KG1 (cell line): ENCODE results near the gene ABCA12.

Source experiments
- DNase-seq: peaks from one replicate; lab custom pipeline; 2025; lab: John Stamatoyannopoulos, UW

The ABCA12 gene

GRCh38 chr2:215119847-215120246, 18.6 kb downstream of the ABCA12 start:
- no peak for DNase-seq

DNA sequence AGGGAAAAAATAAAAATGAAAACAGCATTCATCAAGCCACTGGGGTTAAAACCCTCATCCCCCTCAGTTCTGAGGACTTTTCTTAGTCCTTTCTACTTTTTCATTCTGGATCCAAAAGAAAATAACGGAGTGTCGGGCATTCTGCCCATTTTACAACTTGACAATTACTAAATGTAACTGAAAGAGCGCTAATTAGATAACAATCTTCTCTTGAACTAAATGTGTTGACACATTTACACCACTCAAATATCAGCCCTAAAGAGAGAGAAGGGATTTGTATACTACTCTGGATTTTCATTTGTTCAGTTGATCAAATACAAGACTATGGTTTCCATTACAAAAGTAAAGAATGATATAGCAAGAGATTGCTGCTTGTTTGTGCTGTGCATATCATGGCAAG, 27.5 kb downstream of the ABCA12 start:
- DNase-seq = no peak

DNA sequence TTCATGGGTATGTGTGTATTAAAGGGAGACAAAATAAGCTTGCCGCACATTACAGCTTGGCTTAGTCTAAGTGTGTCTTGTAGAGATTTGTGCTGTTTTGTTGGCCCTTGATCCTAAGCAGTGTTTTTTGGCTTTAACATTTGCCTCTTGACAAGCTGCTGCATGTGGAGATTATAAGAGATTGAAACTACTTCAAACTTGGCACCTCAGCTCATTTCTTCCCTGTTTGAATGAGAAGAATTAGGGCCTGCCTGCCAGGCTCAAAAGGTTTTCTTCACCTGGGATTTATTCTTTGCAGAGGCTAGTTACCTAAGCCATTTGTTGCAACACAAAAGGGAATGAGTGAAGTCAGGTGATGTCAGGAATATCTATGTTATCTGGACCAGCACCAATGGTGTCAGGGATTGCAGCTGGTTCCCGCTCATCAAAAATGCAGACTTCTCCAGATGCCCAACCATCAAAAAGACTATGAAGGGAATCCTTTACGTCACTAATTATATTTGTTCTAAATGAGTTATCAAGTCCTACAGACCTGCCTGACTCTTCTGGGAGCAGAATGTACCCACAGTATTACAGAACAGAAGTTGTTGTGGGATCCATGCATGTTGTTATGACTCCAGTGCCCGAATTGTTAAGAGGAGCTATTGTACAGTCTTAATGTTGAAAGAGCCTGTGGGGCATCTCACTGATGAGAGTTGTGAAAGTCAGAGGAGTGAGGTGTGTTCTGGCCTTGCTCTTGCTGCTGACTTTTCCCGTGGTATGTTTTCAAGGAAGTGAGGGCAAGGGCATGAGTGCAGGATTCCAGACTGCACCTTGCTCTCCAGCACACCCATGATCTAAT, 31.0 kb downstream of the ABCA12 start:
- DNase-seq = no peak

GRCh38 chr2:215105607-215106354, 32.6 kb downstream of the ABCA12 start:
- DNase-seq = no peak

- no peak for DNase-seq
These were observed 34.2 kb downstream of the ABCA12 start for GRCh38 chr2:215104226-215104625.

DNA sequence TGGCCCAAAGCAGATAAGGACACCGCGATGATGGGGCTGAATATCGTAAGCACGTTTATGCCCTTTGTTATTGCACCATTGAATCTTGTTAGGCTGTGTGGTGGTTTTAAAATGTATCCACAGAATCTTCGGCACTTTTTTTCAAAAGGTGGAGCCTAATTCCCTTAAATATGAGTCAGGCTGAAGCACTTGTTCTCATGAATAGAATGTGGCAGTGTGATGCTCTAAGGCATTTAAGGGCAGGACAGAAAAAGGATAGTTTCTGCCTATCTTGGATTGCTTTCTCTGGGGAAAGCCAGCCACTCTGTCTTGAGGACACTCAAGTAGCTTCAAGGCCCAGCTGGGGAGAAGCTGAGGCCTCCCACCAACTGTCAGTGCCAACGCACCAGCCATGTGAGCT, 39.6 kb downstream of the ABCA12 start:
- DNase-seq = no peak

- DNase-seq = no peak
These were observed 54.3 kb downstream of the ABCA12 start for GRCh38 chr2:215084080-215084479.

GRCh38 chr2:215083146-215083545, 55.3 kb downstream of the ABCA12 start:
- DNase-seq = no peak

GRCh38 chr2:215082446-215082845, 56.0 kb downstream of the ABCA12 start:
- DNase-seq = no peak

GRCh38 chr2:215080545-215080944, 57.9 kb downstream of the ABCA12 start:
- DNase-seq = no peak

DNA sequence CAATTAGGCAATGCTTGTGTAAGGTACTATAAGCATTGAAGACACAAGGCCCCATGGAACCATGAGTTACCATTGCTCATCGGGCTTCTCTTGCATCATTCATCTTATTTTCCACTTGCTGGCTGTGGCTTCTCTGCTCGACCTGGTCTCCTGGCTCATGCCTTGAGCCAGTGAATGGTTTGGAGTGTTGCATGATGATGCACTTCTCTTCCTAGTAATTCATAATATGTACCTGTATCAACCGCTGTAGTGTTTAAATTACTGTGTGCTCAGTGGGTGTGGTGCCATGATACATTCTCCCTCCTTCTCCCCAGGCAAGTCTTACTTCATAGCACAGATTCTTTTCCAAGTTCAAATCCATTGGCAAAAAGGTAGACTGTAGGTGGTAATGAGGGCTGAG, 66.8 kb downstream of the ABCA12 start:
- no peak for DNase-seq

GRCh38 chr2:215068399-215068798, 70.0 kb downstream of the ABCA12 start:
- DNase-seq = no peak

- DNase-seq = no peak
These were observed 72.3 kb downstream of the ABCA12 start for GRCh38 chr2:215066124-215066523.

DNA sequence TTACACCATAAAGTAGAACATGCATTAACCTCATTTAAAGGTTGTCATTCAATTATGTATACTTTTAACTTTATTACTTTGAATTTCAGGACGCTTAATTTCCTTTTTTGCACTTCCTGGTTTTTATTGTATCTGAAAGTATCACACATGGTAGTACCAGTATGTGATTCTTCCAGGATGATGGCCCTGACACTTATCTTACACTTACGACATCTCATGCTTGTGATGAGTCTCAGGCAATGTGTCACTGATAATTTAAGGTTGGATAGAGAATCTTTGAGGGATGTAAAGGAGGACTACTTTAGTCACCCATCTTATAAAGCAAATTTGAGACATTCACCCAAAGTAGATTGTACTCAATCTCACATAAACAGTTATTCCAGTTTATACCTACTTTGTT, 74.9 kb downstream of the ABCA12 start:
- DNase-seq = no peak

DNA sequence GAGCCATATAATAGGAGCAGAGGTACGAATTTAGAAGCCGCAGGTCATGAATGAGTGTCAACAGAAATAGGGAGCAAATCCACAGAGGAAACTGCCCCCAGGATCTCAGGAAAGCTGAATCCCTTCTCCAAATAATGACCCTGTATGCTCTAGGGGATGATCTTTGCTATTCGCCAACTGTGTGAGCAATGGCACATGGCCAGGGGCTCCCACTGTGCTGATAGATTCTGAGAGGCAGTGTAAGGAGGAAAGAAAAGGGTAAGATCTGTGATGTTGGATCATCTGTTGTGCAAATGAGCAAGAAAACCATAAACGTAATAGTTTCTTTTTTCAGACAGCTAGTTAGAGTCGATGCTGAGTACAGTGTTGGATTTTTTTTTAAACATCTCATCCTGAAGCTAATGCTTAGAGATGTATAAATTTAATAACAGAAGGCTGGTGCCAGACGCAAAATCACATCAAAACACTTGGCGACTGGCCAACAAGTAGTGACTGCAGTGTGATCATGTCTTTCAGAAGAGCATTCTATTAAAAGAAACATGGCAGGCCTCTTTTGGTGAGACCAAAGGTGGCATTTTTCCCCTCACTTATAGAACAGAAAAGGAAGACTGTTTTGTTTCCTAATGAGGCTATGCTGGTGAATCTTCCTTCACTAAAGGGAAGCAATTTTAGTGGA, 77.4 kb downstream of the ABCA12 start:
- DNase-seq = no peak

- no peak for DNase-seq
These were observed 78.7 kb downstream of the ABCA12 start for GRCh38 chr2:215059724-215060123.

DNA sequence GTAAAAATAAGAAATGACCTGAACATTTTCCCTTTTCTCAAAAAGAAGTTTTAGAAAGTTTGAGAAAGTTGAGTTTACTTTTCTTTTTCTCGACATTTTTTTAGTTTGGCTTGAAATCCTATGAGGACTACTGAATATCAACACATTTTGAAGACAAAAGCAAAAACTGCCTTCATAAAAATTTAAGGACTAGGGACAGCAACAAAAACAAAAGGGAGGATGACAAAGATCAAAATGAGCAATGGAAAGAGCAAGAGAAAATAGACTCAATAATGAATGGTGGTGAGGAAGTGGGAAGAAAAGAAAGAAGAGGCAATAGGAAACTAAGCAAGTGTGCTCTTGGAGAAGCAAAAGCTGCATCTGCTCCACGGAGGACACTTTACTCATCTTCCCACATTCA, 82.5 kb downstream of the ABCA12 start:
- no peak for DNase-seq

DNA sequence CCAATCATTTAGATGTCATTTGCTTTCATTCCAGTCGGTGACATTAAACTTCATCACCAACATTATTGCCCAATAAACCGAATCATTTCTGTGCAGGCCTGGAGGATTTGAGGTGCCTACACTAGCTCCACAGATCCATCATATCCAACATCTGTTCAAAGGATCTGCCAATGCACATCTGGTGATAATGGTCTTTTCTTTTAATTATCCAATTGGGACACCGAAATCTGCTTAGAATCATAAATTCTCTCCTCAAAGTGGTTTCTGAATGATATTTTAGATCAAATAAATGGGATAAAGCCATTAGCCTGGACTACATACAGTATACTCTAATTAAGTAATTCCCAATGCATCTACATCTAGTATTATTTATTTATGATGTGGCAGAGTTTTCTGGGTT, 85.6 kb downstream of the ABCA12 start:
- no peak for DNase-seq

GRCh38 chr2:215052404-215052803, 86.0 kb downstream of the ABCA12 start:
- DNase-seq = no peak

DNA sequence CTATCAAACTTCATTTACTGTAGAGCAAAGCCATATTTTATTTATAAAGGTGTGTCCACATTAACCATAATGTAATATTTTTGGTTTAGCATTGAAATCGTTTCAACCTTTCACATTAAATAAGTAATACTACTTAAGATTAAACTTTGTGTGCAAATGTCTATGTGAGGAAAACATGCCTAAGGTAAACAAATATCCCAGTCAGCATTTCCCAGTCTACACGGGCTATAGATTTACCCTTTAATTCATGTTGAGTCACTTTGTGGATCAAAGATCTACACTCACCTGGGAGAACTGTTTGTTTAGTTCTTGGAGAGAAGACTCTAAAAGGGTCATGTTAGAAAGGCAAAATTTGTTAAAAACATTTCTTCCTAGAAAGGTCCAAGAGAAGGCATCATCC, 89.1 kb downstream of the ABCA12 start:
- DNase-seq = no peak

DNA sequence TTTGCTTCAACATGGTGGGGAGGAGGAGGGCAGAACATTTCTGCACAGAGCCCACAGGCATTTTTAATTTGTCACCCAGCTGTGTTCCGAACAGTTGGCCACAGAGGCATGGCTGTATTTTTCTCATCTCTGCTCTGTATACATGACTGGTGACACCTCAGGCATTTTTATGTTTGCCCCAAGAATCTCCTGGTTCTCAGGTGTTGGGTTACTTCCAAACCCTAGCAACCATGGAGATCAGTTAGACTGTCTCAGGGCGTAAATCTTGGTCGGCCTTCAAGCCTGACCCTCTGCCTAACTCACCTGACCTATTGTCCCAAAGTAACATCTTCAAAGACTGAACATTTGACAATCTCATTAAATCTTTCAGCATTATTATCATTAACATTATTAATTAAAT, 100.0 kb downstream of the ABCA12 start:
- no peak for DNase-seq

GRCh38 chr2:215036314-215036713, 102.1 kb downstream of the ABCA12 start:
- no peak for DNase-seq

DNA sequence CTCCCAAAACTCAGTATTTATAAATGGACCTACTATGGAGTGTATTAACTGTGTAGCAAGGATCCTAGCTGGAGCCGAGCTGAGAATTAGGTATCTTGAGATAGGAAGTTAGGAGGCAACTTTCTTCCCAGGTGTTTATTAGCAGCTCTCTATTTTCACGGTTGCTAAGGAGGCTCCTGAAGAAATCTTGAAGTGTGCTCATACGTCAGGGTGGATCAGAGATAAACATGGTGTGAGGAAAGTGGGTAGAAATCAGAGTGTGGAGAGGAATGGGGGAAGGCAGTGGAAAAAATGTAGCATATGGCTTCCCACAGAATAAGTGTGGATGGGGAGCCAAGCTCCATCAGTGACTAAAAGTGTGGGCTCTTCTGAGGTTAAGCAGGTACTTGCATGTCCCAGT, 104.3 kb downstream of the ABCA12 start:
- DNase-seq = no peak
